Measurements from ENCODE around the gene TRAK2. TPM values are rescaled to one million over a fixed set of nuclear protein-coding genes. Genes with fewer than 3 reads are reported as not detected.
"Not testable (repeated sequence)": the region's sequence is repeated elsewhere in the genome, so short reads cannot be mapped to it uniquely, and the experiment has no call there.

The TRAK2 gene
- total and polyA plus RNA-seq, 2 donors from 2014 or later = 16.6 to 65.8 TPM

- H3K4me3 ChIP-seq (ENCODE audit: low read length in 3 of 3) = no peak overlapping the region
- FAIRE-seq (no peak), DNase-seq (no peak)
- H3K27me3 ChIP-seq (ENCODE audit: control insufficient read depth, insufficient read depth, low read length) = no peaks in the 10 kb centered on the region
- no peak overlapping the region for H3K9ac ChIP-seq (ENCODE audit: low read length in 3 of 3)
- no peaks in the 10 kb centered on the region for H3K36me3 ChIP-seq (ENCODE audit: control insufficient read depth in 2 of 3, insufficient read depth in 3 of 3, low read length in 3 of 3)
- no peak overlapping the region for H3K27ac ChIP-seq (ENCODE audit: low read depth in 2 of 2, low read length in 2 of 2)
- no peak for TF ChIP-seq CTCF (IDR thresholded peaks at IDR 0.05; ENCODE audit: borderline replicate concordance, extremely low read depth, insufficient read depth)
- intact Hi-C loops (cut with DNase I) = no loop called here
- peaks cover 0 to 5% (median 2%) of the 10 kb centered on the region in 3 donors for H3K9me3 ChIP-seq (ENCODE audit: control insufficient read depth in 2 of 3, insufficient read depth in 1 of 3, low read length in 3 of 3)
- H3K4me1 ChIP-seq (ENCODE audit: control insufficient read depth in 2 of 3, insufficient read depth in 2 of 3, low read depth in 1 of 3, low read length in 3 of 3) = no peaks in the 10 kb centered on the region
Observed at GRCh38 chr2:201369775-201370174, 81.5 kb downstream of the TRAK2 start.

GRCh38 chr2:201369318-201369717, 81.9 kb downstream of the TRAK2 start:
- H3K27ac ChIP-seq (ENCODE audit: low read depth in 2 of 2, low read length in 2 of 2); FAIRE-seq; H3K9ac ChIP-seq (ENCODE audit: low read length in 3 of 3); H3K36me3 ChIP-seq (ENCODE audit: control insufficient read depth in 2 of 3, insufficient read depth in 3 of 3, low read length in 3 of 3); intact Hi-C loops (cut with DNase I); H3K9me3 ChIP-seq (ENCODE audit: control insufficient read depth in 2 of 3, insufficient read depth in 1 of 3, low read length in 3 of 3); DNase-seq; H3K27me3 ChIP-seq (ENCODE audit: control insufficient read depth, insufficient read depth, low read length); H3K4me1 ChIP-seq (ENCODE audit: control insufficient read depth in 2 of 3, insufficient read depth in 2 of 3, low read depth in 1 of 3, low read length in 3 of 3); H3K4me3 ChIP-seq (ENCODE audit: low read length in 3 of 3): not testable (repeated sequence)

GRCh38 chr2:201366146-201366545, 85.1 kb downstream of the TRAK2 start:
- Histone ChIP-seq H3K4me3 (ENCODE audit: low read length in 3 of 3) (no peak overlapping the region), H3K27ac (ENCODE audit: low read depth in 2 of 2, low read length in 2 of 2) (no peak overlapping the region), H3K9me3 (ENCODE audit: control insufficient read depth in 2 of 3, insufficient read depth in 1 of 3, low read length in 3 of 3) (peaks cover 0 to 5% (median 2%) of the 10 kb centered on the region in 3 donors), H3K9ac (ENCODE audit: low read length in 3 of 3) (no peak overlapping the region), H3K4me1 (ENCODE audit: control insufficient read depth in 2 of 3, insufficient read depth in 2 of 3, low read depth in 1 of 3, low read length in 3 of 3) (no peaks in the 10 kb centered on the region), H3K27me3 (ENCODE audit: control insufficient read depth, insufficient read depth, low read length) (no peaks in the 10 kb centered on the region), H3K36me3 (ENCODE audit: control insufficient read depth in 2 of 3, insufficient read depth in 3 of 3, low read length in 3 of 3) (no peaks in the 10 kb centered on the region)
- intact Hi-C loops (cut with DNase I) = no loop called here
- FAIRE-seq (no peak), DNase-seq (no peak)
- TF ChIP-seq CTCF (IDR thresholded peaks at IDR 0.05; ENCODE audit: borderline replicate concordance, extremely low read depth, insufficient read depth) = no peak

- Histone ChIP-seq H3K9ac (ENCODE audit: low read length in 3 of 3) (no peak overlapping the region), H3K4me3 (ENCODE audit: low read length in 3 of 3) (no peak overlapping the region), H3K4me1 (ENCODE audit: control insufficient read depth in 2 of 3, insufficient read depth in 2 of 3, low read depth in 1 of 3, low read length in 3 of 3) (no peaks in the 10 kb centered on the region), H3K36me3 (ENCODE audit: control insufficient read depth in 2 of 3, insufficient read depth in 3 of 3, low read length in 3 of 3) (peaks cover 0 to 6% (median 0%) of the 10 kb centered on the region in 3 donors), H3K27ac (ENCODE audit: low read depth in 2 of 2, low read length in 2 of 2) (no peak overlapping the region), H3K27me3 (ENCODE audit: control insufficient read depth, insufficient read depth, low read length) (no peaks in the 10 kb centered on the region), H3K9me3 (ENCODE audit: control insufficient read depth in 2 of 3, insufficient read depth in 1 of 3, low read length in 3 of 3) (peaks cover 0 to 5% (median 2%) of the 10 kb centered on the region in 3 donors)
- TF ChIP-seq CTCF (IDR thresholded peaks at IDR 0.05; ENCODE audit: borderline replicate concordance, extremely low read depth, insufficient read depth) = peak; percentile 75
- intact Hi-C loops (cut with DNase I) = loop anchor here (5.0 kb wide), 1 partner anchor 127 kb away; no protein-coding TSS in a partner anchor
- peak in 2 of 5 donors; percentile 22 to 40 for DNase-seq
- FAIRE-seq = no peak
Observed at GRCh38 chr2:201363857-201364560, 87.2 kb downstream of the TRAK2 start.

All from kidney (tissue), 14 donors.